Gastroesophageal sphincter (tissue), 3 donors: ENCODE results near the gene RNF125.

Experiments
- CTCF ChIP-seq, 4 experiments: fragments of 200-600 bp in 2 of 4; fragments of 450-650 bp in 2 of 4; sonication (generic) in 1 of 4; IDR thresholded peaks; one replicate each; pipeline ENCODE4 v1.5.1; 2017 to 2019; ENCODE audit warnings: antibody characterized with exemption in 4 of 4, mild to moderate bottlenecking in 2 of 4, moderate library complexity in 2 of 4
- POLR2A ChIP-seq, 2 donors: fragments of 450-650 bp; IDR thresholded peaks; one replicate each; pipeline ENCODE4 v1.6.1; 2017; ENCODE audit warnings: antibody characterized with exemption in 2 of 2, mild to moderate bottlenecking in 2 of 2, moderate library complexity in 1 of 2

DNA sequence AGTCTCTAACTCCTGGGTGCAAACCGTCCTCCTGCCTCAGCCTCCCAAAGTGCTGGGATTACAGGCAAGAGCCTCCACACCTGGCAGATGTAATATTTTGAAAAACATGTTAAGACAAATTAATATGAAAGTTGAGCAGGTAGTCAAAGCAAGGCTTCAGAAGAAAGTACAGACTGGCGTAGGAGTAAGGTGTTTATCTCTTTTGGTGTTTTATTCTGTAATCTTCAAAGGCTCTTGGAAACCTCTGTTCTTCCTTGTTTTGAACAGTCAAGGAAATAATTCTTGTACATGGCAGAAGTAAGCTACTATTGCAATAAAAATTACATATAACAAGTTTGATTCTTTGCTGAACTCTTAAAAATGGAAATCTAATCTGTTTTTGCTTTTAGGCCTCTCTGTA, 78.3 kb downstream of the RNF125 start:
- TF ChIP-seq CTCF (IDR thresholded peaks at IDR 0.05) (no peak), POLR2A (IDR thresholded peaks at IDR 0.05) (no peak)
